Suppressor macrophage treated with lipopolysaccharide for 4 hours (primary cell): ENCODE results near the gene VSIR.

Experiments used
- DNase-seq: peaks from one replicate; pipeline ENCODE4 v3.0.0-alpha.2; 2020

VSIR gene

GRCh38 chr10:71763352-71764127, 9.8 kb downstream of the VSIR start:
- no peak for DNase-seq

GRCh38 chr10:71762324-71762723, 11.0 kb downstream of the VSIR start:
- no peak for DNase-seq

- DNase-seq: no peak
Measured at GRCh38 chr10:71761541-71762113, 11.7 kb downstream of the VSIR start.

GRCh38 chr10:71761105-71761511, 12.2 kb downstream of the VSIR start:
- no peak for DNase-seq

GRCh38 chr10:71757399-71757922, 15.9 kb downstream of the VSIR start:
- DNase-seq: no peak

- no peak for DNase-seq
Measured at GRCh38 chr10:71756311-71757191, 16.8 kb downstream of the VSIR start.

- DNase-seq: no peak
Measured at GRCh38 chr10:71755179-71755879, 18.0 kb downstream of the VSIR start.

- peak; percentile 72 for DNase-seq
Measured at GRCh38 chr10:71754562-71754961, 18.8 kb downstream of the VSIR start.

- DNase-seq: no peak
Measured at GRCh38 chr10:71753960-71754505, 19.3 kb downstream of the VSIR start.

GRCh38 chr10:71753091-71753959, 20.0 kb downstream of the VSIR start:
- DNase-seq: peak; percentile 72

GRCh38 chr10:71752391-71753090, 20.8 kb downstream of the VSIR start:
- DNase-seq: no peak

- DNase-seq: no peak
Measured at GRCh38 chr10:71751515-71752224, 21.6 kb downstream of the VSIR start.

- no peak for DNase-seq
Measured at GRCh38 chr10:71750986-71751385, 22.3 kb downstream of the VSIR start.

- peak; percentile 72 for DNase-seq
Measured at GRCh38 chr10:71750124-71750841, 23.0 kb downstream of the VSIR start.

GRCh38 chr10:71749396-71749795, 23.9 kb downstream of the VSIR start:
- DNase-seq: no peak

GRCh38 chr10:71748671-71749191, 24.6 kb downstream of the VSIR start:
- peak; percentile 61 for DNase-seq

- peak; percentile 71 for DNase-seq
Measured at GRCh38 chr10:71747551-71748523, 25.5 kb downstream of the VSIR start.

GRCh38 chr10:71747039-71747531, 26.2 kb downstream of the VSIR start:
- no peak for DNase-seq
